Panc1 (cell line): ENCODE data around the gene PGS1. TPM values are rescaled to one million over a fixed set of nuclear protein-coding genes. Genes with fewer than 3 reads are reported as not detected.

Experiments used
- ATAC-seq: fragments of 200-7000 bp; cut with Tn5 transposase; 2 replicates; pipeline ENCODE4 v1.9.1; 2020; ENCODE audit warnings: mild to moderate bottlenecking, moderate library complexity
- BruUV-seq: library from RNA; stranded (reverse); fragments of 400-500 nt; replicated peaks from 2 replicates; lab custom pipeline; 2021; lab: Mats Ljungman, UMichigan
- CTCF ChIA-PET: fragments of 300-600 bp; sonication (Branson Sonifier 250); formaldehyde crosslinking; loops from one replicate; lab custom pipeline; 2022; ENCODE audit warnings: antibody characterized with exemption; lab: Charles Lee
- POLR2A ChIA-PET: fragments of 300-600 bp; sonication (Branson Sonifier 250); formaldehyde crosslinking; loops from one replicate; lab custom pipeline; 2022; ENCODE audit warnings: antibody characterized with exemption; lab: Charles Lee
- DNase-seq: peaks from one replicate; pipeline ENCODE4 v3.0.0-alpha.2; 2010; ENCODE audit warnings: low read depth, low spot score
- H3K27ac ChIP-seq: 2 replicates; pipeline ENCODE4 v1.5.1; 2011; ENCODE audit warnings: mild to moderate bottlenecking, low read length, inconsistent platforms
- H3K27me3 ChIP-seq: fragments of 200-500 bp; sonication (Bioruptor generic); 2 replicates; pipeline ENCODE4 v1.6.0; 2014; ENCODE audit warnings: low read length, inconsistent platforms; ENCODE audit not compliant: control insufficient read depth, insufficient read depth
- H3K36me3 ChIP-seq: fragments of 200-500 bp; sonication (Bioruptor generic); 2 replicates; pipeline ENCODE4 v1.5.1; 2014; ENCODE audit warnings: inconsistent platforms, mild to moderate bottlenecking, low read length, moderate library complexity; ENCODE audit not compliant: control insufficient read depth, insufficient read depth
- H3K4me1 ChIP-seq: 2 replicates; pipeline ENCODE4 v1.5.1; 2011; ENCODE audit warnings: inconsistent platforms, mild to moderate bottlenecking, low read length, moderate library complexity; ENCODE audit not compliant: control insufficient read depth, insufficient read depth
- H3K4me3 ChIP-seq, 2 experiments: 2 replicates each; pipeline ENCODE4 v1.5.1; 2011 to 2012; ENCODE audit warnings: low read depth in 2 of 2, low read length in 2 of 2, mild to moderate bottlenecking in 2 of 2, inconsistent platforms in 1 of 2, moderate library complexity in 1 of 2
- H3K9me3 ChIP-seq: fragments of 200-500 bp; sonication (Bioruptor generic); 2 replicates; pipeline ENCODE4 v1.5.1; 2014; ENCODE audit warnings: low read depth, mild to moderate bottlenecking, inconsistent platforms, low read length, moderate library complexity; ENCODE audit not compliant: control insufficient read depth, insufficient read depth
- CTCF ChIP-seq: fragments of 450-650 bp; IDR thresholded peaks from 2 replicates; pipeline ENCODE4 v1.5.1; 2017; ENCODE audit warnings: mild to moderate bottlenecking
- POLR2AphosphoS5 ChIP-seq: IDR thresholded peaks from 2 replicates; pipeline ENCODE4 v1.6.1; 2012; ENCODE audit warnings: mild to moderate bottlenecking, low read depth, low read length, moderate library complexity
- REST ChIP-seq, 2 experiments: IDR thresholded peaks; 2 replicates each; pipeline ENCODE4 v1.6.1; 2011 to 2012; ENCODE audit warnings: low read depth in 2 of 2, control low read depth in 1 of 2, low read length in 1 of 2, mild to moderate bottlenecking in 1 of 2, moderate library complexity in 1 of 2; ENCODE audit not compliant: insufficient read depth in 1 of 2
- SIN3A ChIP-seq: IDR thresholded peaks from 2 replicates; pipeline ENCODE4 v1.6.1; 2012; ENCODE audit warnings: low read depth, mild to moderate bottlenecking, low read length, moderate library complexity, borderline replicate concordance; ENCODE audit not compliant: insufficient read depth
- TCF7L2 ChIP-seq: IDR thresholded peaks from 2 replicates; pipeline ENCODE4 v1.6.1; 2011; ENCODE audit warnings: mild to moderate bottlenecking, low read depth, low read length, inconsistent platforms
- in situ Hi-C: cut with HindIII; loops from 2 replicates; pipeline ENCODE4 v1.10.0; 2016; ENCODE audit warnings: low sequenced_read_pairs, low pct_unique_long_range_greater_than_20kb
- intact Hi-C: fragments of 100-400 bp; cut with micrococcal nuclease; formaldehyde crosslinking; loops from one replicate; pipeline ENCODE4 v1.10.0; 2022; ENCODE audit not compliant: unreplicated experiment
- total RNA-seq: library from RNA; stranded (reverse); gene quantifications from one replicate; pipeline ENCODE4 v1.2.1, GENCODE V29; 2021; ENCODE audit not compliant: unreplicated experiment

Gene PGS1
- total RNA-seq, 1 experiment from 2014 or later = 47.5 TPM

GRCh38 chr17:78425429-78425828 is 47.0 kb downstream of the PGS1 start:
- Histone ChIP-seq H3K4me3 (no peak overlapping the region), H3K36me3 (no peaks in the 10 kb centered on the region; the same call in 1 of the 2 replicates), H3K27ac (no peak overlapping the region), H3K4me1 (peaks cover 12% of the 10 kb centered on the region; the same call in 1 of the 2 replicates), H3K27me3 (no peaks in the 10 kb centered on the region), H3K9me3 (no peaks in the 10 kb centered on the region)
- DNase-seq (no peak), ATAC-seq (no peak)
- ChIA-PET CTCF (interaction anchor here (0.5 kb wide), 1 partner anchor 167 kb away, joined by 4 read pairs; no protein-coding TSS in a partner anchor), POLR2A (no interaction called here)
- intact Hi-C loops (loop anchor here (10.0 kb wide), 1 partner anchor 131 kb away; no protein-coding TSS in a partner anchor), in situ Hi-C loops (no loop called here)
- no peak for TF ChIP-seq REST (IDR thresholded peaks at IDR 0.05; ENCODE audit: insufficient read depth in 1 of 2, low read depth in 2 of 2, low read length in 1 of 2)
- no peak for TF ChIP-seq SIN3A
- BruUV-seq = no TSS peak

- no peaks in the 10 kb centered on the region for H3K27me3 ChIP-seq
- ChIA-PET POLR2A (no interaction called here), CTCF (interaction anchor here (0.6 kb wide), 1 partner anchor 76 kb away, joined by 4 read pairs; no protein-coding TSS in a partner anchor)
- BruUV-seq = no TSS peak
- no peak for DNase-seq
- intact Hi-C loops = loop anchor here (10.0 kb wide), 1 partner anchor 132 kb away; no protein-coding TSS in a partner anchor
- no peak overlapping the region for H3K27ac ChIP-seq
- no peak for TF ChIP-seq SIN3A
- TF ChIP-seq REST (IDR thresholded peaks at IDR 0.05; ENCODE audit: insufficient read depth in 1 of 2, low read depth in 2 of 2, low read length in 1 of 2) = no peak
- TF ChIP-seq TCF7L2 = no peak
- TF ChIP-seq CTCF = no peak
- TF ChIP-seq POLR2AphosphoS5 = no peak
- peaks cover 5% of the 10 kb centered on the region; the same call in 1 of the 2 replicates for H3K4me1 ChIP-seq
- no peaks in the 10 kb centered on the region; the same call in 1 of the 2 replicates for H3K36me3 ChIP-seq
- ATAC-seq = no peak
- no peak overlapping the region for H3K4me3 ChIP-seq
- in situ Hi-C loops = no loop called here
- no peaks in the 10 kb centered on the region for H3K9me3 ChIP-seq
Measured at GRCh38 chr17:78426293-78426879, 47.9 kb downstream of the PGS1 start.
